ENCODE measurements around the gene P3H4. TPM values are rescaled to one million over a fixed set of nuclear protein-coding genes. Genes with fewer than 3 reads are reported as not detected.
"Not testable (repeated sequence)": the region's sequence is repeated elsewhere in the genome, so short reads cannot be mapped to it uniquely, and the experiment has no call there.

The P3H4 gene
- total RNA-seq, 1 donor from 2014 or later = 9.5 TPM

DNA sequence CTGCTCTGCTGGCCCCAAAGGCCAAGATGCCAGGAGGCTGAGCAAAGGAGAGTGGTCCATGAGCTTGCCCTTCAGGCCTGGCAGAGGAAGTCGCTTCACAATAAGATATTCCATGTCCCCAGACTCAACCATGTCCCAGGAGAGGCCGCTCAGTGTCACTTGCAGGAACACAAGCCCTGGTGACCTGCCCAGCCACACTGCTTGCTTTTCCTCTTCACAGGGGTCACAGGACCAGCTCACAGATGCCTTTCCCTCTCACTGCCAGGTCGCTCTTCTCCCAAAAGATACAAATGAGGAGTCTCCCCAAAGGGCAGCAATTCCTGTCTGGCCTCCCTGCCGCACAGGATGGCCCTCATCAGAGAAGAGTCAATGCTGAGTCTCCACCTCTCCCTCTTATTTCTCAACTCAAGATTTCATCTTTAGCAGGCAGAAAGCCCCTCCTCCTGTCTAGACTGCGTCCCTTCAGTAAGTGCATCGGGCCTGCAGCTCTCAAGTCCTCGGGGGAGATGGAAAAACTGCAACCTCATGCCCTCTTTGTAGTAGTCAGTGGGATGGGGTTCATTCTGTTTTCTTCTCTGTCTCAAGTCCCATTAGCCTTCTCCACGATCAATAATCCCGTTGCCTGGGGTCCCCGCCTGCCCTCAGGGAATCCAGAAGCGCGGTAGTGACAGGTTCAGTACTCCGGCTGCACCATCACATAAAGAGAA, 30.2 kb downstream of the P3H4 start:
- intact Hi-C loops (cut with DNase I) = no loop called here
- TF ChIP-seq, protein P1, sequence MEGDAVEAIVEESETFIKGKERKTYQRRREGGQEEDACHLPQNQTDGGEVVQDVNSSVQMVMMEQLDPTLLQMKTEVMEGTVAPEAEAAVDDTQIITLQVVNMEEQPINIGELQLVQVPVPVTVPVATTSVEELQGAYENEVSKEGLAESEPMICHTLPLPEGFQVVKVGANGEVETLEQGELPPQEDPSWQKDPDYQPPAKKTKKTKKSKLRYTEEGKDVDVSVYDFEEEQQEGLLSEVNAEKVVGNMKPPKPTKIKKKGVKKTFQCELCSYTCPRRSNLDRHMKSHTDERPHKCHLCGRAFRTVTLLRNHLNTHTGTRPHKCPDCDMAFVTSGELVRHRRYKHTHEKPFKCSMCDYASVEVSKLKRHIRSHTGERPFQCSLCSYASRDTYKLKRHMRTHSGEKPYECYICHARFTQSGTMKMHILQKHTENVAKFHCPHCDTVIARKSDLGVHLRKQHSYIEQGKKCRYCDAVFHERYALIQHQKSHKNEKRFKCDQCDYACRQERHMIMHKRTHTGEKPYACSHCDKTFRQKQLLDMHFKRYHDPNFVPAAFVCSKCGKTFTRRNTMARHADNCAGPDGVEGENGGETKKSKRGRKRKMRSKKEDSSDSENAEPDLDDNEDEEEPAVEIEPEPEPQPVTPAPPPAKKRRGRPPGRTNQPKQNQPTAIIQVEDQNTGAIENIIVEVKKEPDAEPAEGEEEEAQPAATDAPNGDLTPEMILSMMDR (IDR thresholded peaks at IDR 0.05) = no peak
- H3K27ac ChIP-seq = peak overlapping the region; percentile 58
- ATAC-seq (no peak), DNase-seq (no peak)
- H3K9me3 ChIP-seq = no peaks in the 10 kb centered on the region
- H3K4me1 ChIP-seq = peaks cover 69% of the 10 kb centered on the region
- no peaks in the 10 kb centered on the region for H3K27me3 ChIP-seq
- H3K4me3 ChIP-seq = no peak overlapping the region
- H3K36me3 ChIP-seq = no peaks in the 10 kb centered on the region

DNA sequence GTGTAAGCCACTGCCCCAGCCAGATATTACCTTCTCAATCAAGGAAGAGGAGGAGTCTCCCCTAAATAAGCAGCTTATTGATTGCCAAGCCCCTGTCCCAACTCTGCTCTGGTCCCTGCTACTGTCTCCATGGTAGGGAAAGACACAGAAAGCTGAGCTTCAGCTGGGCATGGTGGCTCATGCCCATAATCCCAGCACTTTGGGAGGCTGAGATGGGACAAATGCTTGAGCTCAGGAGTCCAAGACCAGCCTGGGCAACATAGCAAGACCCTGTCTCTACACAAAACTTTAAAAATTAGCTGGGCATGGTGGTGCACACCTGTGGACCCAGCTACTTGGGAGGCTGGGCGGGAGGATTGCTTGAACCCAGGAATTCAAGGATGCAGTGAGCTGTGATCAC, 31.8 kb downstream of the P3H4 start:
- Histone ChIP-seq H3K27ac (no peak overlapping the region), H3K27me3 (no peaks in the 10 kb centered on the region), H3K4me1 (peaks cover 84% of the 10 kb centered on the region), H3K36me3 (no peaks in the 10 kb centered on the region), H3K9me3 (no peaks in the 10 kb centered on the region), H3K4me3 (no peak overlapping the region)
- DNase-seq = no peak
- intact Hi-C loops (cut with DNase I) = no loop called here
- TF ChIP-seq, protein P1 (IDR thresholded peaks at IDR 0.05) = no peak
- ATAC-seq = no peak

DNA sequence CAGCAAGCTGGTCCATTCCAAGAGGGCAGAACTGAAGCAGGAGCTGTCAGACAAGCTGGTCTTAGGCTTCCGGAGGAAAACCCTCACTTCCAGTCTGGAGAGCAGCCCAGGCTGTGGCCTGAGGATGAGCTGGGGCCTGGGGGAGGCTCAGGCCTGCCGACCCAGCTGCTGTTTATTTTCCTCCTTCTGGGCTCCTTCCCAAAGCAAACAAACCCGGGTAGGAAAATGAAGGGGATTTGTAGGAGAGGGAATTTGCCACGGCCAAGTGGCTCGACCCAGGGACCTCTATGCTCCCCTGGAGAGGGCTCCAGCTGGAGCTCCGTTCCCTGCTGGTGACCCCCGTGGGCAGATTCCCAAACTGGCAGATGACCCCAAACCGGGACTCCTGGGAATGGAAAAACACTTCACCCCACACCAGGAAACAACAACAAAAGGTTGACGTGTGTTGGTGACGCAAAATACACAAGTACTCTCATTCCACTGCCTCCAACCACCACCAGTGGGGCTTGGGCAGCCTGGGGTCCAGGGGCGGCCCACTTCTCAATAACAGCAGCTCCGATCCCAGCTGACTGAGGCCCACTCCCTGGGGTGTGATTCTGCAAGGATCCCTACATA, 34.1 kb downstream of the P3H4 start:
- H3K4me1 ChIP-seq = peaks cover 91% of the 10 kb centered on the region
- intact Hi-C loops (cut with DNase I) = no loop called here
- no peak overlapping the region for H3K4me3 ChIP-seq
- H3K27ac ChIP-seq = peak overlapping the region; percentile 82
- no peaks in the 10 kb centered on the region for H3K27me3 ChIP-seq
- no peaks in the 10 kb centered on the region for H3K36me3 ChIP-seq
- ATAC-seq = peak; percentile 76
- TF ChIP-seq, protein P1 (IDR thresholded peaks at IDR 0.05) = no peak
- peak; percentile 74 for DNase-seq
- H3K9me3 ChIP-seq = no peaks in the 10 kb centered on the region

DNA sequence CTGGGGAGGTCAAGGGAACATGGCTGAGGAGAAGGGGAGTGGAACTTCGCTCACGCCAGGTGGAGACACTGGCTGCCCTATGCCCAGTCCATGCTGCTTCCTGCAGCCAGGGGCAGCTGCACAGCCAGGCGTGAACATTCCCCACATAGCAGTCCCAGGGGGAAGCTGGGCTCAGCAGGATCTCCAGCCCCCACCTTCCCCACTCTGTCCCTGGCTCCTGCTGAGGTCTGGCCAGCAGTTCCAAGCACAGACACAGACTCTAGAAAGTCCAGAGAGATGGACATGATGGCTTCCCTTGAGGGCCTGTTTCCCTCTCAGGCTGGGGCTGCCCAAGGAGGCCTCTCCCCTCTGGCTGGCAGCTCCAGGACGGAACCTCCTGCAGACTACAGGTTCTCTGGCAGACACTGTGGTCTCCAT, 34.6 kb downstream of the P3H4 start:
- no peak for DNase-seq
- Histone ChIP-seq H3K4me3 (no peak overlapping the region), H3K36me3 (no peaks in the 10 kb centered on the region), H3K27ac (peak overlapping the region; percentile 82), H3K4me1 (peaks cover 91% of the 10 kb centered on the region), H3K9me3 (no peaks in the 10 kb centered on the region), H3K27me3 (no peaks in the 10 kb centered on the region)
- TF ChIP-seq, protein P1 (IDR thresholded peaks at IDR 0.05) = no peak
- intact Hi-C loops (cut with DNase I) = no loop called here
- peak; percentile 57 for ATAC-seq

DNA sequence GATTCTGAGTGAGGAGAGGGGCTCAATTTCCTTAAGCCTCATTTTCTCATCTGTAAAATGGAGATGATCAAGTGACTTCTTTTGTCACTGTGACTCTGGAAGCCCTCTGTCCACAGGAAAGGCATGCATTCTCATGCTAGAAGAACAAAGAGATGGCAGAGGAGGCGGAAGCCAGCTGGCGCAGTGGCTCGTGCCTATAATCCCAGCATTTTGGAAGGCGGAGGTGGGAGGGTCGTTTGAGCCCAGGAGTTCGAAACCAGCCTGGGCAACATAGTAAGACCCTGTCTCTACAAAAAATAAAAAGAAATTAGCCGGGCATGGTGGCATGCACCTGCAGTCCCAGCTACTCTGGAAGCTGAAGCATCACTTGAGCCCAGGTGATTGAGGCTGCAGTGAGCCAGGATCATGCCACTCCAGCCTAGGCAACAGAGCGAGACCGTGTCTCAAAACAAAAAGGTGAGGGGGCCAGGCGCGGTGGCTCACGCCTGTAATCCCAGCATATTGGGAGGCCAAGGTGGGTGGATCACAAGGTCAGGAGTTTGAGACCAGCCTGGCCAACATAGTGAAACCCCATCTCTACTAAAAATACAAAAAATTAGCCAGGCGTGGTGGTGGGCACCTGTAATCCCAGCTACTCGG, 35.4 kb downstream of the P3H4 start:
- H3K9me3 ChIP-seq; H3K27me3 ChIP-seq; H3K36me3 ChIP-seq; ATAC-seq; H3K4me3 ChIP-seq; DNase-seq; intact Hi-C loops (cut with DNase I): not testable (repeated sequence)
- H3K27ac ChIP-seq = peak overlapping the region; percentile 82
- peaks cover 87% of the 10 kb centered on the region for H3K4me1 ChIP-seq
